Colonic mucosa (tissue), 4 donors: Measurements from ENCODE around the gene JAZF1. TPM values are rescaled to one million over a fixed set of nuclear protein-coding genes. Genes with fewer than 3 reads are reported as not detected.
"Not testable (repeated sequence)": the region's sequence is repeated elsewhere in the genome, so short reads cannot be mapped to it uniquely, and the experiment has no call there.

ENCODE experiments used
- DNase-seq: peaks from one replicate; pipeline ENCODE4 v3.0.0-alpha.2; 2020
- H3K27ac ChIP-seq: fragments of 200-600 bp; one replicate; pipeline ENCODE4 v1.8.0; 2021
- H3K27me3 ChIP-seq: fragments of 200-600 bp; one replicate; pipeline ENCODE4 v1.8.0; 2021
- H3K36me3 ChIP-seq: fragments of 200-600 bp; one replicate; pipeline ENCODE4 v1.8.0; 2021
- H3K4me1 ChIP-seq: fragments of 200-600 bp; one replicate; pipeline ENCODE4 v1.8.0; 2021; ENCODE audit warnings: mild to moderate bottlenecking
- H3K4me3 ChIP-seq: fragments of 200-600 bp; one replicate; pipeline ENCODE4 v1.8.0; 2021
- H3K9ac ChIP-seq, 2 donors: one replicate each; pipeline ENCODE4 v1.7.0; 2013; ENCODE audit warnings: control low read depth in 2 of 2, low read depth in 2 of 2, low read length in 2 of 2
- H3K9me3 ChIP-seq: fragments of 200-600 bp; one replicate; pipeline ENCODE4 v1.8.0; 2021
- CTCF ChIP-seq: fragments of 200-600 bp; IDR thresholded peaks from one replicate; pipeline ENCODE4 v1.8.0; 2022; ENCODE audit warnings: antibody characterized with exemption, mild to moderate bottlenecking
- intact Hi-C: fragments of 100-400 bp; cut with DNase I; formaldehyde crosslinking; loops from one replicate; pipeline ENCODE4 v1.14.1; 2022
- total RNA-seq, 2 donors: library from RNA; stranded (reverse); fragmentation: NEBNext Ultra II Directional in 1 of 2; extraction: Animal tissue kit (Norgen Biotek cat#: 25700) in 1 of 2; gene quantifications; one replicate each; pipeline ENCODE4 v1.2.1, GENCODE V29; 2021
- donor health status: healthy.
- donor health status: DM: no; HTN: no; CAD: no.
- donor health status: DM: no; HTN: no; CAD: no.

JAZF1 gene
- total RNA-seq, 2 donors from 2014 or later = 1.8 to 10.1 TPM

- H3K27ac ChIP-seq = no peak overlapping the region
- H3K4me1 ChIP-seq = no peaks in the 10 kb centered on the region
- intact Hi-C loops = loop anchor here (5.0 to 10.0 kb wide), 2 partner anchors 96 to 793 kb away; no protein-coding TSS in a partner anchor
- no peak for TF ChIP-seq CTCF
- no peak for DNase-seq
- no peaks in the 10 kb centered on the region for H3K36me3 ChIP-seq
- no peaks in the 10 kb centered on the region for H3K9me3 ChIP-seq
- H3K27me3 ChIP-seq = no peaks in the 10 kb centered on the region
- no peak overlapping the region for H3K9ac ChIP-seq
- H3K4me3 ChIP-seq = no peak overlapping the region
Measured at GRCh38 chr7:28018020-28018419, 162.6 kb downstream of the JAZF1 start.

- no peak for TF ChIP-seq CTCF
- DNase-seq = no peak
- no peak overlapping the region for H3K9ac ChIP-seq
- no peak overlapping the region for H3K4me3 ChIP-seq
- H3K36me3 ChIP-seq = no peaks in the 10 kb centered on the region
- no peaks in the 10 kb centered on the region for H3K27me3 ChIP-seq
- no peaks in the 10 kb centered on the region for H3K9me3 ChIP-seq
- no peak overlapping the region for H3K27ac ChIP-seq
- H3K4me1 ChIP-seq = no peaks in the 10 kb centered on the region
- intact Hi-C loops = loop anchor here (5.0 to 10.0 kb wide), 2 partner anchors 95 to 793 kb away; no protein-coding TSS in a partner anchor
Measured at GRCh38 chr7:28017372-28017771, 163.2 kb downstream of the JAZF1 start.

GRCh38 chr7:28016297-28016696, 164.3 kb downstream of the JAZF1 start:
- no peak for TF ChIP-seq CTCF
- Histone ChIP-seq H3K27ac (no peak overlapping the region), H3K27me3 (no peaks in the 10 kb centered on the region), H3K4me3 (no peak overlapping the region), H3K9ac (no peak overlapping the region), H3K36me3 (no peaks in the 10 kb centered on the region), H3K4me1 (no peaks in the 10 kb centered on the region), H3K9me3 (no peaks in the 10 kb centered on the region)
- intact Hi-C loops = loop anchor here (5.0 to 10.0 kb wide), 2 partner anchors 94 to 791 kb away; no protein-coding TSS in a partner anchor
- DNase-seq = no peak

- intact Hi-C loops = loop anchor here (5.0 to 10.0 kb wide), 2 partner anchors 93 to 790 kb away; no protein-coding TSS in a partner anchor
- no peaks in the 10 kb centered on the region for H3K27me3 ChIP-seq
- no peaks in the 10 kb centered on the region for H3K36me3 ChIP-seq
- H3K9me3 ChIP-seq = no peaks in the 10 kb centered on the region
- no peak for TF ChIP-seq CTCF
- no peak for DNase-seq
- H3K4me1 ChIP-seq = no peaks in the 10 kb centered on the region
- H3K9ac ChIP-seq = no peak overlapping the region
- H3K4me3 ChIP-seq = no peak overlapping the region
- H3K27ac ChIP-seq = no peak overlapping the region
Measured at GRCh38 chr7:28015169-28015568, 165.4 kb downstream of the JAZF1 start.

- H3K4me3 ChIP-seq, H3K27ac ChIP-seq, H3K9me3 ChIP-seq, H3K4me1 ChIP-seq, H3K27me3 ChIP-seq, DNase-seq, H3K9ac ChIP-seq, H3K36me3 ChIP-seq: not testable (repeated sequence)
- intact Hi-C loops = loop anchor here (10.0 kb wide), 1 partner anchor 790 kb away; no protein-coding TSS in a partner anchor
Measured at GRCh38 chr7:28014340-28014739, 166.3 kb downstream of the JAZF1 start.

GRCh38 chr7:28013441-28013840, 167.2 kb downstream of the JAZF1 start:
- H3K4me3 ChIP-seq = no peak overlapping the region
- H3K9ac ChIP-seq = no peak overlapping the region
- intact Hi-C loops = loop anchor here (10.0 kb wide), 1 partner anchor 789 kb away; no protein-coding TSS in a partner anchor
- no peak overlapping the region for H3K27ac ChIP-seq
- no peaks in the 10 kb centered on the region for H3K27me3 ChIP-seq
- TF ChIP-seq CTCF = no peak
- no peaks in the 10 kb centered on the region for H3K9me3 ChIP-seq
- no peak for DNase-seq
- H3K4me1 ChIP-seq = no peaks in the 10 kb centered on the region
- no peaks in the 10 kb centered on the region for H3K36me3 ChIP-seq
